CD8-positive, alpha-beta memory T cell (primary cell): Measurements from ENCODE around the gene PDE8B. TPM values are rescaled to one million over a fixed set of nuclear protein-coding genes. Genes with fewer than 3 reads are reported as not detected.
"Not testable (repeated sequence)": the region's sequence is repeated elsewhere in the genome, so short reads cannot be mapped to it uniquely, and the experiment has no call there.

Experiments used
- CTCF ChIA-PET: fragments of 350-600 bp; sonication (Branson Sonifier 250); formaldehyde crosslinking; loops from one replicate; lab custom pipeline; 2021; ENCODE audit warnings: antibody characterized with exemption; lab: Charles Lee
- POLR2A ChIA-PET: fragments of 350-600 bp; sonication (Branson Sonifier 250); formaldehyde crosslinking; loops from one replicate; lab custom pipeline; 2021; ENCODE audit warnings: antibody characterized with exemption; lab: Charles Lee
- DNase-seq, 5 donors: peaks; one replicate each; pipeline versions ENCODE4 v3.0.0 to v3.0.0-alpha.2; 2020 to 2022; ENCODE audit warnings: mixed read lengths in 1 of 5
- H3K27ac ChIP-seq: one replicate; pipeline ENCODE4 v1.7.0; 2013; ENCODE audit warnings: low read depth, mild to moderate bottlenecking, low read length, moderate library complexity
- H3K27me3 ChIP-seq: 2 replicates; pipeline ENCODE4 v1.7.0; 2013; ENCODE audit warnings: low read length, mild to moderate bottlenecking; ENCODE audit not compliant: insufficient read depth, poor library complexity, severe bottlenecking
- H3K36me3 ChIP-seq: 2 replicates; pipeline ENCODE4 v1.7.0; 2013; ENCODE audit warnings: mild to moderate bottlenecking, low read length, moderate library complexity; ENCODE audit not compliant: insufficient read depth
- H3K4me1 ChIP-seq: 2 replicates; pipeline ENCODE4 v1.7.0; 2013; ENCODE audit warnings: mild to moderate bottlenecking, low read length, moderate library complexity; ENCODE audit not compliant: insufficient read depth
- H3K4me3 ChIP-seq: 2 replicates; pipeline ENCODE4 v1.7.0; 2013; ENCODE audit warnings: mild to moderate bottlenecking, low read length
- H3K9me3 ChIP-seq: 2 replicates; pipeline ENCODE4 v1.7.0; 2013; ENCODE audit warnings: mild to moderate bottlenecking, low read length
- H3K27ac Mint-ChIP-seq, 8 donors: one replicate each; pipeline ENCODE4 v1.8.0; 2020 to 2021; ENCODE audit warnings: mixed read lengths in 8 of 8, mild to moderate bottlenecking in 6 of 8, inconsistent platforms in 3 of 8, moderate library complexity in 3 of 8
- H3K27me3 Mint-ChIP-seq, 2 donors: one replicate each; pipeline ENCODE4 v1.8.0; 2020 to 2021; ENCODE audit warnings: mixed read lengths in 2 of 2, mild to moderate bottlenecking in 1 of 2, moderate library complexity in 1 of 2
- H3K36me3 Mint-ChIP-seq, 3 donors: one replicate each; pipeline ENCODE4 v1.8.0; 2020 to 2021; ENCODE audit warnings: mixed read lengths in 3 of 3, inconsistent platforms in 1 of 3, mild to moderate bottlenecking in 1 of 3
- H3K4me1 Mint-ChIP-seq, 3 donors: one replicate each; pipeline ENCODE4 v1.8.0; 2020 to 2021; ENCODE audit warnings: mixed read lengths in 3 of 3, inconsistent platforms in 1 of 3, mild to moderate bottlenecking in 1 of 3
- H3K4me3 Mint-ChIP-seq, 7 donors: one replicate each; pipeline ENCODE4 v1.8.0; 2020 to 2021; ENCODE audit warnings: mixed read lengths in 7 of 7, mild to moderate bottlenecking in 6 of 7, moderate library complexity in 4 of 7, inconsistent platforms in 2 of 7
- H3K9me3 Mint-ChIP-seq, 5 donors: one replicate each; pipeline ENCODE4 v1.8.0; 2020 to 2022; ENCODE audit warnings: mixed read lengths in 5 of 5, mild to moderate bottlenecking in 3 of 5, moderate library complexity in 2 of 5, inconsistent platforms in 1 of 5
- polyA plus RNA-seq: library from polyadenylated mRNA; unstranded; fragments of 300-500 nt; fragmentation: Illumina TruSeq; gene quantifications from one replicate; pipeline ENCODE4 v1.2.3, GENCODE V29; 2021
- total RNA-seq, 2 experiments: library from RNA; stranded (reverse); gene quantifications; one replicate each; pipeline ENCODE4 v1.2.3, GENCODE V29; 2021

The PDE8B gene
- total and polyA plus RNA-seq, 3 experiments from 2014 or later, result 0.07 TPM; not detected in 2

GRCh38 chr5:77376609-77377300 lies 166.3 kb downstream of the PDE8B start:
- POLR2A ChIA-PET, result no interaction called here
- Mint-ChIP-seq H3K4me1 (peaks cover 11 to 19% (median 17%) of the 10 kb centered on the region in 3 donors), H3K27ac (no peak overlapping the region)

GRCh38 chr5:77379558-77380061 lies 169.1 kb downstream of the PDE8B start:
- no peaks in the 10 kb centered on the region for H3K36me3 Mint-ChIP-seq
- Histone ChIP-seq H3K36me3 (no peaks in the 10 kb centered on the region), H3K4me3 (no peak overlapping the region), H3K27ac (no peak overlapping the region), H3K4me1 (peaks cover 20% of the 10 kb centered on the region), H3K27me3 (no peaks in the 10 kb centered on the region), H3K9me3 (no peaks in the 10 kb centered on the region)
- H3K27ac Mint-ChIP-seq, result peak overlapping the region in 6 of 8 donors; percentile 4 to 78 (median 52)
- peak overlapping the region in 2 of 7 donors; percentile 0 to 30 for H3K4me3 Mint-ChIP-seq
- H3K9me3 Mint-ChIP-seq, result peaks cover 0 to 2% (median 0%) of the 10 kb centered on the region in 5 donors
- peak in 2 of 5 donors; percentile 2 to 17 for DNase-seq
- CTCF ChIA-PET, result no interaction called here
- H3K4me1 Mint-ChIP-seq, result peaks cover 11 to 19% (median 17%) of the 10 kb centered on the region in 3 donors
- POLR2A ChIA-PET, result no interaction called here
- peaks cover 0 to 2% of the 10 kb centered on the region in 2 donors for H3K27me3 Mint-ChIP-seq

More at GRCh38 chr5:77376609-77377300, 166.3 kb downstream of the PDE8B start:
- Mint-ChIP-seq H3K27me3 (peaks cover 0 to 4% of the 10 kb centered on the region in 2 donors), H3K36me3 (no peaks in the 10 kb centered on the region), H3K9me3 (peaks cover 0 to 2% (median 0%) of the 10 kb centered on the region in 5 donors), H3K4me3 (no peak overlapping the region)
- Histone ChIP-seq H3K27me3 (no peaks in the 10 kb centered on the region), H3K4me1 (peaks cover 20% of the 10 kb centered on the region), H3K27ac (no peak overlapping the region), H3K36me3 (no peaks in the 10 kb centered on the region), H3K9me3 (no peaks in the 10 kb centered on the region), H3K4me3 (no peak overlapping the region)
- CTCF ChIA-PET, result no interaction called here
- DNase-seq, result no peak

GRCh38 chr5:77380636-77381035 lies 170.2 kb downstream of the PDE8B start:
- H3K36me3 Mint-ChIP-seq, result no peaks in the 10 kb centered on the region
- H3K4me3 Mint-ChIP-seq, result no peak overlapping the region
- Histone ChIP-seq H3K36me3 (no peaks in the 10 kb centered on the region), H3K9me3 (no peaks in the 10 kb centered on the region), H3K4me1 (peaks cover 20% of the 10 kb centered on the region), H3K27ac (no peak overlapping the region), H3K4me3 (no peak overlapping the region), H3K27me3 (no peaks in the 10 kb centered on the region)
- peaks cover 0 to 2% (median 0%) of the 10 kb centered on the region in 5 donors for H3K9me3 Mint-ChIP-seq
- DNase-seq, result no peak
- POLR2A ChIA-PET, result no interaction called here
- no peak overlapping the region for H3K27ac Mint-ChIP-seq
- peaks cover 11 to 19% (median 17%) of the 10 kb centered on the region in 3 donors for H3K4me1 Mint-ChIP-seq
- CTCF ChIA-PET, result no interaction called here
- H3K27me3 Mint-ChIP-seq, result no peaks in the 10 kb centered on the region

GRCh38 chr5:77383336-77383735 lies 172.9 kb downstream of the PDE8B start:
- H3K9me3 Mint-ChIP-seq, H3K27ac ChIP-seq, H3K27me3 ChIP-seq, H3K9me3 ChIP-seq, H3K36me3 ChIP-seq, POLR2A ChIA-PET, H3K4me3 ChIP-seq, DNase-seq, CTCF ChIA-PET, H3K27ac Mint-ChIP-seq, H3K4me3 Mint-ChIP-seq, H3K36me3 Mint-ChIP-seq, H3K27me3 Mint-ChIP-seq: not testable (repeated sequence)
- H3K4me1 ChIP-seq, result peaks cover 20% of the 10 kb centered on the region
- peaks cover 11 to 19% (median 17%) of the 10 kb centered on the region in 3 donors for H3K4me1 Mint-ChIP-seq

GRCh38 chr5:77386340-77386739 lies 175.9 kb downstream of the PDE8B start:
- H3K27me3 ChIP-seq, CTCF ChIA-PET, H3K4me1 ChIP-seq, H3K27ac ChIP-seq, H3K36me3 Mint-ChIP-seq, H3K4me1 Mint-ChIP-seq, H3K27ac Mint-ChIP-seq, H3K9me3 ChIP-seq, H3K4me3 Mint-ChIP-seq, DNase-seq, H3K9me3 Mint-ChIP-seq, H3K27me3 Mint-ChIP-seq, H3K36me3 ChIP-seq, POLR2A ChIA-PET, H3K4me3 ChIP-seq: not testable (repeated sequence)

- H3K4me1 Mint-ChIP-seq, result no peaks in the 10 kb centered on the region
- Histone ChIP-seq H3K9me3 (no peaks in the 10 kb centered on the region), H3K4me1 (no peaks in the 10 kb centered on the region), H3K36me3 (no peaks in the 10 kb centered on the region), H3K4me3 (no peak overlapping the region), H3K27me3 (no peaks in the 10 kb centered on the region), H3K27ac (no peak overlapping the region)
- no peak overlapping the region for H3K27ac Mint-ChIP-seq
- peaks cover 1 to 5% of the 10 kb centered on the region in 2 donors for H3K27me3 Mint-ChIP-seq
- H3K9me3 Mint-ChIP-seq, result no peaks in the 10 kb centered on the region
- no peak for DNase-seq
- no peak overlapping the region for H3K4me3 Mint-ChIP-seq
- ChIA-PET CTCF (no interaction called here), POLR2A (no interaction called here)
- H3K36me3 Mint-ChIP-seq, result peaks cover 0 to 3% (median 0%) of the 10 kb centered on the region in 3 donors
Observed at GRCh38 chr5:77389746-77390145, 179.3 kb downstream of the PDE8B start.

- H3K27ac ChIP-seq, result no peak overlapping the region
- H3K27me3 ChIP-seq, result no peaks in the 10 kb centered on the region
- no peak overlapping the region for H3K4me3 ChIP-seq
- H3K4me1 ChIP-seq, result no peaks in the 10 kb centered on the region
- ChIA-PET POLR2A (no interaction called here), CTCF (no interaction called here)
- no peak for DNase-seq
- H3K27ac Mint-ChIP-seq, result no peak overlapping the region
- H3K9me3 Mint-ChIP-seq, result no peaks in the 10 kb centered on the region
- peaks cover 0 to 3% (median 0%) of the 10 kb centered on the region in 3 donors for H3K36me3 Mint-ChIP-seq
- H3K27me3 Mint-ChIP-seq, result peaks cover 1 to 5% of the 10 kb centered on the region in 2 donors
- H3K9me3 ChIP-seq, result no peaks in the 10 kb centered on the region
- no peaks in the 10 kb centered on the region for H3K36me3 ChIP-seq
- H3K4me1 Mint-ChIP-seq, result no peaks in the 10 kb centered on the region
- no peak overlapping the region for H3K4me3 Mint-ChIP-seq
Observed at GRCh38 chr5:77390221-77390620, 179.7 kb downstream of the PDE8B start.

- Histone ChIP-seq H3K27me3 (no peaks in the 10 kb centered on the region), H3K4me3 (no peak overlapping the region), H3K4me1 (no peaks in the 10 kb centered on the region), H3K36me3 (no peaks in the 10 kb centered on the region), H3K27ac (no peak overlapping the region), H3K9me3 (no peaks in the 10 kb centered on the region)
- Mint-ChIP-seq H3K4me3 (no peak overlapping the region), H3K36me3 (peaks cover 0 to 3% (median 0%) of the 10 kb centered on the region in 3 donors), H3K4me1 (no peaks in the 10 kb centered on the region), H3K9me3 (no peaks in the 10 kb centered on the region), H3K27ac (no peak overlapping the region), H3K27me3 (peaks cover 1 to 5% of the 10 kb centered on the region in 2 donors)
- no peak for DNase-seq
- CTCF ChIA-PET, result no interaction called here
- POLR2A ChIA-PET, result no interaction called here
Observed at GRCh38 chr5:77390795-77391194, 180.3 kb downstream of the PDE8B start.
